H1 (cell line): Measurements from ENCODE around the gene MUC2. TPM values are rescaled to one million over a fixed set of nuclear protein-coding genes. Genes with fewer than 3 reads are reported as not detected.

Experiments used
- CBX5 ChIP-seq: fragments of 300-800, 300-1000 bp; sonication (generic); IDR thresholded peaks from 2 replicates; pipeline ENCODE4 v1.7.1; 2016; ENCODE audit warnings: antibody characterized with exemption, low read length, low read depth
- CHD1 ChIP-seq: IDR thresholded peaks from 2 replicates; pipeline ENCODE4 v1.6.1; 2012; ENCODE audit warnings: low read depth, low read length, improper control_type of control experiment
- E2F6 ChIP-seq: IDR thresholded peaks from 2 replicates; pipeline ENCODE4 v1.6.1; 2012; ENCODE audit warnings: inconsistent platforms
- EZH2 ChIP-seq: fragments of 200-600 bp; sonication (generic); IDR thresholded peaks from 2 replicates; pipeline ENCODE4 v1.7.1; 2012; ENCODE audit warnings: low read depth, mild to moderate bottlenecking, moderate library complexity, low read length, inconsistent platforms; ENCODE audit not compliant: severe bottlenecking
- KDM4A ChIP-seq: IDR thresholded peaks from one replicate; pipeline ENCODE4 v1.7.1; 2012; ENCODE audit warnings: low read depth, mild to moderate bottlenecking, moderate library complexity, low read length, inconsistent platforms; ENCODE audit not compliant: severe bottlenecking
- MAFK ChIP-seq: IDR thresholded peaks from 2 replicates; pipeline ENCODE4 v1.6.1; 2012; ENCODE audit warnings: low read depth, mild to moderate bottlenecking, improper control_type of control experiment, low read length
- SRF ChIP-seq: IDR thresholded peaks from 2 replicates; pipeline ENCODE4 v1.6.1; 2011; ENCODE audit warnings: mild to moderate bottlenecking, low read depth, low read length, moderate library complexity
- TAF7 ChIP-seq: optimal IDR thresholded peaks from 2 replicates; pipeline ENCODE3; 2011; ENCODE audit warnings: low read depth, mild to moderate bottlenecking, inconsistent platforms, low read length, moderate library complexity, borderline replicate concordance
- polyA plus RNA-seq, 7 experiments: library from polyadenylated mRNA; depleted of rRNA in 3 of 7; stranded (reverse) in 5 of 7; unstranded in 2 of 7; fragments of >200 nt in 5 of 7; fragments of 200-250 nt in 2 of 7; gene quantifications; 1 replicate in 5 of 7; 2 replicates in 1 of 7; 4 replicates in 1 of 7; pipeline versions ENCODE4 v1.2.1 to v1.2.3, GENCODE V29; 2011 to 2013; ENCODE audit warnings: missing spikeins in 2 of 7, mixed read lengths in 2 of 7
- total RNA-seq: library from RNA; stranded (reverse); fragmentation: NEBNext Ultra II Directional; extraction: Animal tissue kit (Norgen Biotek cat#: 25700); gene quantifications from 2 replicates; pipeline ENCODE4 v1.2.1, GENCODE V29; 2021
- TF ChIP-seq, protein P1 (sequence below): fragments of 300-600 bp; sonication (generic); IDR thresholded peaks from 2 replicates; pipeline ENCODE4 v1.7.1; 2012; ENCODE audit warnings: low read length, moderate library complexity, mild to moderate bottlenecking, inconsistent platforms; ENCODE audit not compliant: insufficient replicate concordance

MUC2 gene
- total and polyA plus RNA-seq, 2 of the 8 experiments (the other 6 are each of a cell fraction or from before 2014, with no cell fraction given): not detected

GRCh38 chr11:1116666-1117390, 42.2 kb downstream of the MUC2 start (continued):
- TF ChIP-seq, protein P1, sequence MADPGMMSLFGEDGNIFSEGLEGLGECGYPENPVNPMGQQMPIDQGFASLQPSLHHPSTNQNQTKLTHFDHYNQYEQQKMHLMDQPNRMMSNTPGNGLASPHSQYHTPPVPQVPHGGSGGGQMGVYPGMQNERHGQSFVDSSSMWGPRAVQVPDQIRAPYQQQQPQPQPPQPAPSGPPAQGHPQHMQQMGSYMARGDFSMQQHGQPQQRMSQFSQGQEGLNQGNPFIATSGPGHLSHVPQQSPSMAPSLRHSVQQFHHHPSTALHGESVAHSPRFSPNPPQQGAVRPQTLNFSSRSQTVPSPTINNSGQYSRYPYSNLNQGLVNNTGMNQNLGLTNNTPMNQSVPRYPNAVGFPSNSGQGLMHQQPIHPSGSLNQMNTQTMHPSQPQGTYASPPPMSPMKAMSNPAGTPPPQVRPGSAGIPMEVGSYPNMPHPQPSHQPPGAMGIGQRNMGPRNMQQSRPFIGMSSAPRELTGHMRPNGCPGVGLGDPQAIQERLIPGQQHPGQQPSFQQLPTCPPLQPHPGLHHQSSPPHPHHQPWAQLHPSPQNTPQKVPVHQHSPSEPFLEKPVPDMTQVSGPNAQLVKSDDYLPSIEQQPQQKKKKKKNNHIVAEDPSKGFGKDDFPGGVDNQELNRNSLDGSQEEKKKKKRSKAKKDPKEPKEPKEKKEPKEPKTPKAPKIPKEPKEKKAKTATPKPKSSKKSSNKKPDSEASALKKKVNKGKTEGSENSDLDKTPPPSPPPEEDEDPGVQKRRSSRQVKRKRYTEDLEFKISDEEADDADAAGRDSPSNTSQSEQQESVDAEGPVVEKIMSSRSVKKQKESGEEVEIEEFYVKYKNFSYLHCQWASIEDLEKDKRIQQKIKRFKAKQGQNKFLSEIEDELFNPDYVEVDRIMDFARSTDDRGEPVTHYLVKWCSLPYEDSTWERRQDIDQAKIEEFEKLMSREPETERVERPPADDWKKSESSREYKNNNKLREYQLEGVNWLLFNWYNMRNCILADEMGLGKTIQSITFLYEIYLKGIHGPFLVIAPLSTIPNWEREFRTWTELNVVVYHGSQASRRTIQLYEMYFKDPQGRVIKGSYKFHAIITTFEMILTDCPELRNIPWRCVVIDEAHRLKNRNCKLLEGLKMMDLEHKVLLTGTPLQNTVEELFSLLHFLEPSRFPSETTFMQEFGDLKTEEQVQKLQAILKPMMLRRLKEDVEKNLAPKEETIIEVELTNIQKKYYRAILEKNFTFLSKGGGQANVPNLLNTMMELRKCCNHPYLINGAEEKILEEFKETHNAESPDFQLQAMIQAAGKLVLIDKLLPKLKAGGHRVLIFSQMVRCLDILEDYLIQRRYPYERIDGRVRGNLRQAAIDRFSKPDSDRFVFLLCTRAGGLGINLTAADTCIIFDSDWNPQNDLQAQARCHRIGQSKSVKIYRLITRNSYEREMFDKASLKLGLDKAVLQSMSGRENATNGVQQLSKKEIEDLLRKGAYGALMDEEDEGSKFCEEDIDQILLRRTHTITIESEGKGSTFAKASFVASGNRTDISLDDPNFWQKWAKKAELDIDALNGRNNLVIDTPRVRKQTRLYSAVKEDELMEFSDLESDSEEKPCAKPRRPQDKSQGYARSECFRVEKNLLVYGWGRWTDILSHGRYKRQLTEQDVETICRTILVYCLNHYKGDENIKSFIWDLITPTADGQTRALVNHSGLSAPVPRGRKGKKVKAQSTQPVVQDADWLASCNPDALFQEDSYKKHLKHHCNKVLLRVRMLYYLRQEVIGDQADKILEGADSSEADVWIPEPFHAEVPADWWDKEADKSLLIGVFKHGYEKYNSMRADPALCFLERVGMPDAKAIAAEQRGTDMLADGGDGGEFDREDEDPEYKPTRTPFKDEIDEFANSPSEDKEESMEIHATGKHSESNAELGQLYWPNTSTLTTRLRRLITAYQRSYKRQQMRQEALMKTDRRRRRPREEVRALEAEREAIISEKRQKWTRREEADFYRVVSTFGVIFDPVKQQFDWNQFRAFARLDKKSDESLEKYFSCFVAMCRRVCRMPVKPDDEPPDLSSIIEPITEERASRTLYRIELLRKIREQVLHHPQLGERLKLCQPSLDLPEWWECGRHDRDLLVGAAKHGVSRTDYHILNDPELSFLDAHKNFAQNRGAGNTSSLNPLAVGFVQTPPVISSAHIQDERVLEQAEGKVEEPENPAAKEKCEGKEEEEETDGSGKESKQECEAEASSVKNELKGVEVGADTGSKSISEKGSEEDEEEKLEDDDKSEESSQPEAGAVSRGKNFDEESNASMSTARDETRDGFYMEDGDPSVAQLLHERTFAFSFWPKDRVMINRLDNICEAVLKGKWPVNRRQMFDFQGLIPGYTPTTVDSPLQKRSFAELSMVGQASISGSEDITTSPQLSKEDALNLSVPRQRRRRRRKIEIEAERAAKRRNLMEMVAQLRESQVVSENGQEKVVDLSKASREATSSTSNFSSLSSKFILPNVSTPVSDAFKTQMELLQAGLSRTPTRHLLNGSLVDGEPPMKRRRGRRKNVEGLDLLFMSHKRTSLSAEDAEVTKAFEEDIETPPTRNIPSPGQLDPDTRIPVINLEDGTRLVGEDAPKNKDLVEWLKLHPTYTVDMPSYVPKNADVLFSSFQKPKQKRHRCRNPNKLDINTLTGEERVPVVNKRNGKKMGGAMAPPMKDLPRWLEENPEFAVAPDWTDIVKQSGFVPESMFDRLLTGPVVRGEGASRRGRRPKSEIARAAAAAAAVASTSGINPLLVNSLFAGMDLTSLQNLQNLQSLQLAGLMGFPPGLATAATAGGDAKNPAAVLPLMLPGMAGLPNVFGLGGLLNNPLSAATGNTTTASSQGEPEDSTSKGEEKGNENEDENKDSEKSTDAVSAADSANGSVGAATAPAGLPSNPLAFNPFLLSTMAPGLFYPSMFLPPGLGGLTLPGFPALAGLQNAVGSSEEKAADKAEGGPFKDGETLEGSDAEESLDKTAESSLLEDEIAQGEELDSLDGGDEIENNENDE: no peak
- no peak for TF ChIP-seq E2F6
- TF ChIP-seq EZH2: no peak
- no peak for TF ChIP-seq CHD1
- no peak for TF ChIP-seq TAF7
- no peak for TF ChIP-seq KDM4A
- no peak for TF ChIP-seq MAFK
- no peak for TF ChIP-seq CBX5
- no peak for TF ChIP-seq SRF
